HepG2 (cell line): Measurements from ENCODE around the gene SPATA25. TPM values are rescaled to one million over a fixed set of nuclear protein-coding genes. Genes with fewer than 3 reads are reported as not detected.

Source experiments
- FLYWCH1 ChIP-seq: sonication (generic); formaldehyde crosslinking; IDR thresholded peaks from 2 replicates; pipeline ENCODE4 v1.8.1; 2023; ENCODE audit warnings: mild to moderate bottlenecking, missing genetic modification reagents
- FOXO4 ChIP-seq: sonication (generic); formaldehyde crosslinking; conservative IDR thresholded peaks from 2 replicates; pipeline ENCODE4 v1.8.1; 2023; ENCODE audit warnings: missing genetic modification reagents
- KDM1A ChIP-seq: IDR thresholded peaks from 2 replicates; pipeline ENCODE4 v1.6.1; 2016; ENCODE audit warnings: missing compliant biosample characterization
- KDM2A ChIP-seq: sonication (generic); formaldehyde crosslinking; IDR thresholded peaks from 2 replicates; pipeline ENCODE4 v1.4.0; 2020; ENCODE audit warnings: low read depth, missing genetic modification reagents, borderline replicate concordance
- RCOR2 ChIP-seq: IDR thresholded peaks from 2 replicates; pipeline ENCODE4 v1.6.1; 2016; ENCODE audit warnings: missing biosample characterization, missing genetic modification reagents
- SP140L ChIP-seq: sonication (generic); formaldehyde crosslinking; IDR thresholded peaks from 2 replicates; pipeline ENCODE4 v1.4.0; 2020; ENCODE audit warnings: missing genetic modification reagents, borderline replicate concordance
- SP4 ChIP-seq: sonication (generic); formaldehyde crosslinking; IDR thresholded peaks from 2 replicates; pipeline ENCODE4 v1.8.1; 2023; ENCODE audit warnings: mild to moderate bottlenecking, missing genetic modification reagents
- ZBTB38 ChIP-seq: sonication (generic); formaldehyde crosslinking; IDR thresholded peaks from 2 replicates; pipeline ENCODE4 v1.5.1; 2020; ENCODE audit warnings: mild to moderate bottlenecking, missing genetic modification reagents
- ZMYM2 ChIP-seq: sonication (generic); formaldehyde crosslinking; IDR thresholded peaks from 2 replicates; pipeline ENCODE4 v1.8.0; 2022; ENCODE audit warnings: mild to moderate bottlenecking, missing genetic modification reagents
- ZMYM3 ChIP-seq: sonication (generic); formaldehyde crosslinking; IDR thresholded peaks from 2 replicates; pipeline ENCODE4 v1.5.1; 2020; ENCODE audit warnings: mild to moderate bottlenecking, missing genetic modification reagents
- ZNF225 ChIP-seq: sonication (generic); formaldehyde crosslinking; IDR thresholded peaks from 2 replicates; pipeline ENCODE4 v1.4.0; 2020; ENCODE audit warnings: mild to moderate bottlenecking, missing genetic modification reagents
- ZNF460 ChIP-seq: sonication (generic); formaldehyde crosslinking; IDR thresholded peaks from 2 replicates; pipeline ENCODE4 v1.5.1; 2020; ENCODE audit warnings: missing genetic modification reagents, mild to moderate bottlenecking, borderline replicate concordance
- ZNF546 ChIP-seq: sonication (generic); formaldehyde crosslinking; conservative IDR thresholded peaks from 2 replicates; pipeline ENCODE4 v1.8.1; 2023; ENCODE audit warnings: mild to moderate bottlenecking, missing genetic modification reagents
- ZNF563 ChIP-seq: sonication (generic); formaldehyde crosslinking; IDR thresholded peaks from 2 replicates; pipeline ENCODE4 v1.8.0; 2022; ENCODE audit warnings: mild to moderate bottlenecking, moderate library complexity, missing genetic modification reagents
- ZNF580 ChIP-seq: IDR thresholded peaks from 2 replicates; pipeline ENCODE4 v1.6.1; 2016; ENCODE audit warnings: low read depth, borderline replicate concordance
- ZNF614 ChIP-seq: IDR thresholded peaks from 2 replicates; pipeline ENCODE4 v1.6.1; 2018; ENCODE audit warnings: missing biosample characterization, missing genetic modification reagents, inconsistent platforms, borderline replicate concordance
- ZNF776 ChIP-seq: sonication (generic); formaldehyde crosslinking; IDR thresholded peaks from 2 replicates; pipeline ENCODE4 v1.4.0; 2020; ENCODE audit warnings: mild to moderate bottlenecking, missing genetic modification reagents
- polyA plus RNA-seq, 8 experiments: library from polyadenylated mRNA; depleted of rRNA in 3 of 8; stranded (reverse) in 7 of 8; unstranded in 1 of 8; fragments of >200 nt; fragmentation: Illumina TruSeq in 4 of 8; extraction: Trizol in 4 of 8; gene quantifications; 2 replicates each; pipeline versions ENCODE4 v1.2.1 to v1.2.3, GENCODE V29; 2011 to 2016; ENCODE audit warnings: low read depth in 4 of 8, missing spikeins in 1 of 8, mixed read lengths in 1 of 8; ENCODE audit not compliant: insufficient read depth in 1 of 8
- total RNA-seq, 5 experiments: library from RNA; depleted of rRNA; stranded (reverse); fragments of >200 nt; fragmentation: Illumina TruSeq; extraction: Trizol; gene quantifications; 2 replicates each; pipeline ENCODE4 v1.2.3, GENCODE V29; 2016; ENCODE audit warnings: low read depth in 1 of 5
- TF ChIP-seq, protein P1 (sequence below): sonication (generic); formaldehyde crosslinking; IDR thresholded peaks from 2 replicates; pipeline ENCODE4 v1.5.0; 2020; ENCODE audit warnings: mild to moderate bottlenecking, missing genetic modification reagents, borderline replicate concordance
- TF ChIP-seq, protein P2 (sequence below): sonication (generic); formaldehyde crosslinking; IDR thresholded peaks from 2 replicates; pipeline ENCODE4 v1.5.0; 2020; ENCODE audit warnings: mild to moderate bottlenecking, missing genetic modification reagents
- TF ChIP-seq, protein P3 (sequence below): conservative IDR thresholded peaks from 2 replicates; pipeline ENCODE4 v1.6.1; 2018; ENCODE audit warnings: missing genetic modification reagents

SPATA25 gene
- total and polyA plus RNA-seq, 2 of the 13 experiments (the other 11 are each of a cell fraction or from before 2014, with no cell fraction given) = 4.8 to 7.6 TPM

DNA sequence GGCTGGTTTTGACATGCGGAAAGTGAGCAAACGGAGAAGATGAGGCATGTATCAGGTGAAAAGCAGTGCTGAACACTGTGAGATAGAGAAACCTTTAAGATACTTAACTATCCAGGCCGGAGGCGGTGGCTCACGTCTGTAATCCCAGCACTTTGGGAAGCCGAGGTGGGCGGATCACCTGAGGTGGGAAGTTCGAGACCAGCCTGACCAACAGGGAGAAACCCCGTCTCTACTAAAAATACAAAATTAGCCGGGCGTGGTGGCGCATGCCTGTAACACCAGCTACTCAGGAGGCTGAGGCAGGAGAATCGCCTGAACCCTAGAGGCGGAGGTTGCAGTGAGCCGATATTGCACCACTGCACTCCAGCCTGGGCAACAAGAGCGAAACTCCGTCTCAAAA is 44.3 kb upstream of the SPATA25 start (continued):
- TF ChIP-seq, protein P1, sequence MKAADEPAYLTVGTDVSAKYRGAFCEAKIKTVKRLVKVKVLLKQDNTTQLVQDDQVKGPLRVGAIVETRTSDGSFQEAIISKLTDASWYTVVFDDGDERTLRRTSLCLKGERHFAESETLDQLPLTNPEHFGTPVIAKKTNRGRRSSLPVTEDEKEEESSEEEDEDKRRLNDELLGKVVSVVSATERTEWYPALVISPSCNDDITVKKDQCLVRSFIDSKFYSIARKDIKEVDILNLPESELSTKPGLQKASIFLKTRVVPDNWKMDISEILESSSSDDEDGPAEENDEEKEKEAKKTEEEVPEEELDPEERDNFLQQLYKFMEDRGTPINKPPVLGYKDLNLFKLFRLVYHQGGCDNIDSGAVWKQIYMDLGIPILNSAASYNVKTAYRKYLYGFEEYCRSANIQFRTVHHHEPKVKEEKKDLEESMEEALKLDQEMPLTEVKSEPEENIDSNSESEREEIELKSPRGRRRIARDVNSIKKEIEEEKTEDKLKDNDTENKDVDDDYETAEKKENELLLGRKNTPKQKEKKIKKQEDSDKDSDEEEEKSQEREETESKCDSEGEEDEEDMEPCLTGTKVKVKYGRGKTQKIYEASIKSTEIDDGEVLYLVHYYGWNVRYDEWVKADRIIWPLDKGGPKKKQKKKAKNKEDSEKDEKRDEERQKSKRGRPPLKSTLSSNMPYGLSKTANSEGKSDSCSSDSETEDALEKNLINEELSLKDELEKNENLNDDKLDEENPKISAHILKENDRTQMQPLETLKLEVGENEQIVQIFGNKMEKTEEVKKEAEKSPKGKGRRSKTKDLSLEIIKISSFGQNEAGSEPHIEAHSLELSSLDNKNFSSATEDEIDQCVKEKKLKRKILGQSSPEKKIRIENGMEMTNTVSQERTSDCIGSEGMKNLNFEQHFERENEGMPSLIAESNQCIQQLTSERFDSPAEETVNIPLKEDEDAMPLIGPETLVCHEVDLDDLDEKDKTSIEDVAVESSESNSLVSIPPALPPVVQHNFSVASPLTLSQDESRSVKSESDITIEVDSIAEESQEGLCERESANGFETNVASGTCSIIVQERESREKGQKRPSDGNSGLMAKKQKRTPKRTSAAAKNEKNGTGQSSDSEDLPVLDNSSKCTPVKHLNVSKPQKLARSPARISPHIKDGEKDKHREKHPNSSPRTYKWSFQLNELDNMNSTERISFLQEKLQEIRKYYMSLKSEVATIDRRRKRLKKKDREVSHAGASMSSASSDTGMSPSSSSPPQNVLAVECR (CRISPR knock-in tag) = 0 out of 2 replicates have a peak, but pooled peaks have one; percentile 6
- TF ChIP-seq ZNF580 (CRISPR knock-in tag) (peak; percentile 61; the same call in 1 of the 2 replicates), SP140L (CRISPR knock-in tag) (0 out of 2 replicates have a peak, but pooled peaks have one; percentile 55), ZMYM2 (CRISPR knock-in tag) (0 out of 2 replicates have a peak, but pooled peaks have one; percentile 21), ZMYM3 (CRISPR knock-in tag) (peak; percentile 79), FOXO4 (CRISPR knock-in tag) (0 out of 2 replicates have a peak, but pooled peaks have one; percentile 46), SP4 (CRISPR knock-in tag) (peak; percentile 55; the same call in 1 of the 2 replicates), RCOR2 (0 out of 2 replicates have a peak, but pooled peaks have one; percentile 27), ZNF546 (0 out of 2 replicates have a peak, but pooled peaks have one; percentile 13), ZNF563 (CRISPR knock-in tag) (peak; percentile 62), KDM2A (CRISPR knock-in tag) (peak; percentile 40; the same call in 1 of the 2 replicates), KDM1A (CRISPR knock-in tag) (peak; percentile 54; the same call in 1 of the 2 replicates), FLYWCH1 (peak; percentile 49; the same call in 1 of the 2 replicates), ZBTB38 (CRISPR knock-in tag) (peak; percentile 79), ZNF225 (CRISPR knock-in tag) (0 out of 2 replicates have a peak, but pooled peaks have one; percentile 41), ZNF460 (CRISPR knock-in tag) (peak; percentile 80), ZNF776 (CRISPR knock-in tag) (0 out of 2 replicates have a peak, but pooled peaks have one; percentile 14), ZNF614 (CRISPR knock-in tag) (0 out of 2 replicates have a peak, but pooled peaks have one; percentile 4)
- TF ChIP-seq, protein P2, sequence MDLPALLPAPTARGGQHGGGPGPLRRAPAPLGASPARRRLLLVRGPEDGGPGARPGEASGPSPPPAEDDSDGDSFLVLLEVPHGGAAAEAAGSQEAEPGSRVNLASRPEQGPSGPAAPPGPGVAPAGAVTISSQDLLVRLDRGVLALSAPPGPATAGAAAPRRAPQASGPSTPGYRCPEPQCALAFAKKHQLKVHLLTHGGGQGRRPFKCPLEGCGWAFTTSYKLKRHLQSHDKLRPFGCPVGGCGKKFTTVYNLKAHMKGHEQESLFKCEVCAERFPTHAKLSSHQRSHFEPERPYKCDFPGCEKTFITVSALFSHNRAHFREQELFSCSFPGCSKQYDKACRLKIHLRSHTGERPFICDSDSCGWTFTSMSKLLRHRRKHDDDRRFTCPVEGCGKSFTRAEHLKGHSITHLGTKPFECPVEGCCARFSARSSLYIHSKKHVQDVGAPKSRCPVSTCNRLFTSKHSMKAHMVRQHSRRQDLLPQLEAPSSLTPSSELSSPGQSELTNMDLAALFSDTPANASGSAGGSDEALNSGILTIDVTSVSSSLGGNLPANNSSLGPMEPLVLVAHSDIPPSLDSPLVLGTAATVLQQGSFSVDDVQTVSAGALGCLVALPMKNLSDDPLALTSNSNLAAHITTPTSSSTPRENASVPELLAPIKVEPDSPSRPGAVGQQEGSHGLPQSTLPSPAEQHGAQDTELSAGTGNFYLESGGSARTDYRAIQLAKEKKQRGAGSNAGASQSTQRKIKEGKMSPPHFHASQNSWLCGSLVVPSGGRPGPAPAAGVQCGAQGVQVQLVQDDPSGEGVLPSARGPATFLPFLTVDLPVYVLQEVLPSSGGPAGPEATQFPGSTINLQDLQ = 0 out of 2 replicates have a peak, but pooled peaks have one; percentile 61
- TF ChIP-seq, protein P3, sequence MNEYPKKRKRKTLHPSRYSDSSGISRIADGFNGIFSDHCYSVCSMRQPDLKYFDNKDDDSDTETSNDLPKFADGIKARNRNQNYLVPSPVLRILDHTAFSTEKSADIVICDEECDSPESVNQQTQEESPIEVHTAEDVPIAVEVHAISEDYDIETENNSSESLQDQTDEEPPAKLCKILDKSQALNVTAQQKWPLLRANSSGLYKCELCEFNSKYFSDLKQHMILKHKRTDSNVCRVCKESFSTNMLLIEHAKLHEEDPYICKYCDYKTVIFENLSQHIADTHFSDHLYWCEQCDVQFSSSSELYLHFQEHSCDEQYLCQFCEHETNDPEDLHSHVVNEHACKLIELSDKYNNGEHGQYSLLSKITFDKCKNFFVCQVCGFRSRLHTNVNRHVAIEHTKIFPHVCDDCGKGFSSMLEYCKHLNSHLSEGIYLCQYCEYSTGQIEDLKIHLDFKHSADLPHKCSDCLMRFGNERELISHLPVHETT (CRISPR knock-in tag) = 0 out of 2 replicates have a peak, but pooled peaks have one; percentile 11
